NCI-H146 (cell line): Measurements from ENCODE around the gene HLX.

Source experiments
- DNase-seq: peaks from one replicate; lab custom pipeline; 2025; lab: John Stamatoyannopoulos, UW

Gene HLX

GRCh38 chr1:220896092-220896491 is 16.8 kb downstream of the HLX start:
- DNase-seq = no peak

GRCh38 chr1:220900842-220901241 is 21.6 kb downstream of the HLX start:
- DNase-seq = no peak

GRCh38 chr1:220901881-220902280 is 22.6 kb downstream of the HLX start:
- DNase-seq = no peak

- no peak for DNase-seq
These were observed 23.7 kb downstream of the HLX start for GRCh38 chr1:220902916-220903315.

GRCh38 chr1:220904876-220905275 is 25.6 kb downstream of the HLX start:
- DNase-seq = no peak

GRCh38 chr1:220905650-220906560 is 26.7 kb downstream of the HLX start:
- DNase-seq = no peak

GRCh38 chr1:220906561-220907334 is 27.5 kb downstream of the HLX start:
- no peak for DNase-seq

GRCh38 chr1:220908757-220909156 is 29.5 kb downstream of the HLX start:
- no peak for DNase-seq

GRCh38 chr1:220910021-220910420 is 30.8 kb downstream of the HLX start:
- no peak for DNase-seq

GRCh38 chr1:220914283-220915116 is 35.3 kb downstream of the HLX start:
- DNase-seq = no peak

GRCh38 chr1:220915117-220915440 is 35.8 kb downstream of the HLX start:
- no peak for DNase-seq

- DNase-seq = no peak
These were observed 36.7 kb downstream of the HLX start for GRCh38 chr1:220915954-220916353.

- DNase-seq = no peak
These were observed 37.9 kb downstream of the HLX start for GRCh38 chr1:220917101-220917500.

- no peak for DNase-seq
These were observed 38.4 kb downstream of the HLX start for GRCh38 chr1:220917535-220918209.

- DNase-seq = peak; percentile 70
These were observed 39.2 kb downstream of the HLX start for GRCh38 chr1:220918285-220918951.

- DNase-seq = no peak
These were observed 41.7 kb downstream of the HLX start for GRCh38 chr1:220920967-220921366.

- no peak for DNase-seq
These were observed 42.3 kb downstream of the HLX start for GRCh38 chr1:220921498-220921897.

GRCh38 chr1:220921971-220922635 is 42.9 kb downstream of the HLX start:
- DNase-seq = no peak

- DNase-seq = peak; percentile 42
These were observed 43.7 kb downstream of the HLX start for GRCh38 chr1:220922951-220923350.

- DNase-seq = no peak
These were observed 45.2 kb downstream of the HLX start for GRCh38 chr1:220924331-220924970.
